RWPE2 (cell line): ENCODE data around the gene KRTAP7-1.

ENCODE experiments used
- ATAC-seq: fragments of 200-7000 bp; cut with Tn5 transposase; 3 replicates; pipeline ENCODE4 v1.9.1; 2021; ENCODE audit warnings: low read depth
- DNase-seq: peaks from one replicate; pipeline ENCODE4 v3.0.0-alpha.2; 2020; ENCODE audit warnings: low spot score
- H3K27ac ChIP-seq: fragments of 450-650 bp; 2 replicates; pipeline ENCODE4 v1.5.1; 2017; ENCODE audit warnings: mild to moderate bottlenecking; ENCODE audit not compliant: poor library complexity, severe bottlenecking
- H3K27me3 ChIP-seq: fragments of 250-450 bp; sonication (Bioruptor Pico); 2 replicates; pipeline ENCODE4 v1.5.1; 2021; ENCODE audit warnings: mild to moderate bottlenecking, moderate library complexity; ENCODE audit not compliant: insufficient read depth, poor library complexity, severe bottlenecking
- H3K36me3 ChIP-seq: fragments of 250-450 bp; sonication (Bioruptor Pico); 2 replicates; pipeline ENCODE4 v1.5.1; 2020; ENCODE audit warnings: low read depth, mild to moderate bottlenecking, moderate library complexity
- H3K4me1 ChIP-seq: fragments of 250-450 bp; sonication (Bioruptor Pico); 2 replicates; pipeline ENCODE4 v1.5.1; 2021; ENCODE audit warnings: mild to moderate bottlenecking, moderate library complexity; ENCODE audit not compliant: insufficient read depth, poor library complexity, severe bottlenecking
- H3K4me3 ChIP-seq: fragments of 250-450 bp; sonication (Bioruptor Pico); 2 replicates; pipeline ENCODE4 v1.5.1; 2021; ENCODE audit warnings: mild to moderate bottlenecking, moderate library complexity; ENCODE audit not compliant: severe bottlenecking
- H3K9me3 ChIP-seq: fragments of 250-450 bp; sonication (Bioruptor Pico); 2 replicates; pipeline ENCODE4 v1.5.1; 2021; ENCODE audit warnings: mild to moderate bottlenecking, moderate library complexity; ENCODE audit not compliant: severe bottlenecking
- TF ChIP-seq, protein P1 (sequence below): fragments of 450-650 bp; IDR thresholded peaks from one replicate; pipeline ENCODE4 v1.5.1; 2017; ENCODE audit warnings: mild to moderate bottlenecking, moderate library complexity; ENCODE audit not compliant: poor library complexity, severe bottlenecking

Gene KRTAP7-1

DNA sequence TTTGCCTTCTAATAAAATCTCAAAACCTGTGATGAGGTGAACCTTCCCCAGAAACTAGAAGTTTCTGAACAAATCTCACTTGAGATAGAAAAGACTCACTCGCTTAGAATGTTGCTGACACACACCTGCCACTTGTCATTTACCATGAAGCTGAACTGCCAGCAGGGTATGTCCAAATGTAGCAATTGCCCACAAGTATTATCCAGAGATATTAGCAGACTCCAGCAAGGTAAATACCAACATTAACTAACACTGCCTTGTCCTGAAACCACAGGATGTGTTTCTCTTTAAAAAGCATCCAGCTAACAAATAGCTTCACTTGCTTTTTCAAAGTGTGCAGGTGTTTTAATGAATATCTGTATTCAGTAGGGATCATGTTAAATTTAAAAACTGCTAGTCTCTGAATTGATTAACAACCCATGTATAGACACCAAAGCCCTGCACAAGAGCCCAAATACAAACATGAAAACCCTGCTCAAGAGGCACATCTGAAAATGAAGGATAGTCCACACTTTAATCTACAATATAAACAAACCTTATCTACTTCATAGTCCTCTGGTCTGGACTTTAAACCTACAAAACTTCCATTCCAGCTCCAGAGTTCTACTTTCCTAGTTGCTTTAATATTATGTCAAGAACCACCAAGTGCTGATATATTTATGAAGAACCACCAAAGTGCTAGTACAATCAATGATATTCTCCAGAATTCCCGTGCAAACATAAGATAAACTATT lies 35.8 kb downstream of the KRTAP7-1 start:
- TF ChIP-seq, protein P1, sequence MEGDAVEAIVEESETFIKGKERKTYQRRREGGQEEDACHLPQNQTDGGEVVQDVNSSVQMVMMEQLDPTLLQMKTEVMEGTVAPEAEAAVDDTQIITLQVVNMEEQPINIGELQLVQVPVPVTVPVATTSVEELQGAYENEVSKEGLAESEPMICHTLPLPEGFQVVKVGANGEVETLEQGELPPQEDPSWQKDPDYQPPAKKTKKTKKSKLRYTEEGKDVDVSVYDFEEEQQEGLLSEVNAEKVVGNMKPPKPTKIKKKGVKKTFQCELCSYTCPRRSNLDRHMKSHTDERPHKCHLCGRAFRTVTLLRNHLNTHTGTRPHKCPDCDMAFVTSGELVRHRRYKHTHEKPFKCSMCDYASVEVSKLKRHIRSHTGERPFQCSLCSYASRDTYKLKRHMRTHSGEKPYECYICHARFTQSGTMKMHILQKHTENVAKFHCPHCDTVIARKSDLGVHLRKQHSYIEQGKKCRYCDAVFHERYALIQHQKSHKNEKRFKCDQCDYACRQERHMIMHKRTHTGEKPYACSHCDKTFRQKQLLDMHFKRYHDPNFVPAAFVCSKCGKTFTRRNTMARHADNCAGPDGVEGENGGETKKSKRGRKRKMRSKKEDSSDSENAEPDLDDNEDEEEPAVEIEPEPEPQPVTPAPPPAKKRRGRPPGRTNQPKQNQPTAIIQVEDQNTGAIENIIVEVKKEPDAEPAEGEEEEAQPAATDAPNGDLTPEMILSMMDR = no peak
- ATAC-seq (no peak), DNase-seq (no peak)
- H3K9me3 ChIP-seq = no peaks in the 10 kb centered on the region
- H3K4me1 ChIP-seq = no peaks in the 10 kb centered on the region
- H3K27me3 ChIP-seq = peaks cover 31% of the 10 kb centered on the region
- no peaks in the 10 kb centered on the region for H3K36me3 ChIP-seq
- no peak overlapping the region for H3K4me3 ChIP-seq
- no peak overlapping the region for H3K27ac ChIP-seq

DNA sequence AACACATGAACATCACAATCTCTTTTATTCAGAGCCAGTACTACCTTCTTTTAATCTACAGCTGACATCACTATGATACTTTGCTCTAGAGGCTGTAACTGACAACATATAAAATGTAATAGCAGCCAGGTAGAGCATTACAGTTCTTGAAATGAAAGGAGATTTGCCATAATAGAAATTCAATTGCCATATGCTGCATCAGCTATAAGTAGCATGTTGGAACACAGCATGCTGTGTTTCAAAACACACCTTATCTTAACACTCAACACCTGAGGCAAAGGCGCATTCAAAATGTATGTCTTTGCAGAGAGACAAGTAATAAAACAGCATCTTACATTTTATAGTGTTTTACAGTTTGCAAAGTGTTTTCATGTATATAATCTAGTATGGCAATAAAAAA lies 50.3 kb downstream of the KRTAP7-1 start:
- H3K4me3 ChIP-seq = no peak overlapping the region
- ATAC-seq (no peak), DNase-seq (no peak)
- no peaks in the 10 kb centered on the region for H3K36me3 ChIP-seq
- H3K4me1 ChIP-seq = no peaks in the 10 kb centered on the region
- TF ChIP-seq, protein P1 = no peak
- no peak overlapping the region for H3K27ac ChIP-seq
- H3K9me3 ChIP-seq = no peaks in the 10 kb centered on the region
- peaks cover 63% of the 10 kb centered on the region for H3K27me3 ChIP-seq
